ENCODE data around the gene SURF2.
"Not testable (repeated sequence)": the region's sequence is repeated elsewhere in the genome, so short reads cannot be mapped to it uniquely, and the experiment has no call there.

The SURF2 gene

DNA sequence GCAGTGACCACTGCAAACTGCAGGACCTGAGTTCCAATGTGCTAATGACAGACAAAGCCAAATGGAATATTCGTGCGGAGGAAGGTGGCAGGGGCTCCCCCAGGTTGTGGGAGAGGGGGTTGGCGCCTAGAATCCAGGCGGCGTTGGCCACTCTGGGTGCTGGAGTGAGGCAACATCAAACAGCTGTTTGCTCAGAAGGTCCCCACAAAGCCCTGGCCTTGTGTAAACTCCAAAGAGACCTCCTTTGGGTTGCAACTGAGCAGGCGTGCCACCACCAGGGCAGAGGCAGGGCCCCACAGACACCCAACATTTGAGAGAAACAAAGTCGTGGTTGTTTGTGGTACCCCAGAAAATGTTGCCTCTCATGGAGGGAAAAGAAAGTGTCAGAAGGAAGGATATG is 34.4 kb downstream of the SURF2 start:
- Histone ChIP-seq H3K4me1 (ENCODE audit: control insufficient read depth, insufficient read depth, low read length) (no peaks in the 10 kb centered on the region), H3K27ac (ENCODE audit: low read depth, low read length) (no peak overlapping the region), H3K9ac (ENCODE audit: low read length) (no peak overlapping the region), H3K36me3 (ENCODE audit: control insufficient read depth, insufficient read depth, low read length) (no peaks in the 10 kb centered on the region), H3K4me3 (ENCODE audit: low read depth, low read length) (no peak overlapping the region), H3K9me3 (ENCODE audit: control insufficient read depth, insufficient read depth, low read depth, low read length) (peaks cover 7% of the 10 kb centered on the region), H3K27me3 (ENCODE audit: control insufficient read depth, insufficient read depth, low read length) (peaks cover 5% of the 10 kb centered on the region; the same call in 1 of the 2 replicates)

DNA sequence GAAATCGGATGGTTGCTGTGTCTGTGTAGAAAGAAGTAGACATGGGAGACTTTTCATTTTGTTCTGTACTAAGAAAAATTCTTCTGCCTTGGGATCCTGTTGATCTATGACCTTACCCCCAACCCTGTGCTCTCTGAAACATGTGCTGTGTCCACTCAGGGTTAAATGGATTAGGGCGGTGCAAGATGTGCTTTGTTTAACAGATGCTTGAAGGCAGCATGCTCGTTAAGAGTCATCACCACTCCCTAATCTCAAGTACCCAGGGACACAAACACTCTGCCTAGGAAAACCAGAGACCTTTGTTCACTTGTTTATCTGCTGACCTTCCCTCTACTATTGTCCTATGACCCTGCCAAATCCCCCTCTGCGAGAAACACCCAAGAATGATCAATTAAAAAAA is 35.1 kb downstream of the SURF2 start:
- H3K27me3 ChIP-seq (ENCODE audit: control insufficient read depth, insufficient read depth, low read length); H3K27ac ChIP-seq (ENCODE audit: low read depth, low read length); H3K4me1 ChIP-seq (ENCODE audit: control insufficient read depth, insufficient read depth, low read length); H3K4me3 ChIP-seq (ENCODE audit: low read depth, low read length); H3K9ac ChIP-seq (ENCODE audit: low read length); H3K36me3 ChIP-seq (ENCODE audit: control insufficient read depth, insufficient read depth, low read length); H3K9me3 ChIP-seq (ENCODE audit: control insufficient read depth, insufficient read depth, low read depth, low read length): not testable (repeated sequence)

DNA sequence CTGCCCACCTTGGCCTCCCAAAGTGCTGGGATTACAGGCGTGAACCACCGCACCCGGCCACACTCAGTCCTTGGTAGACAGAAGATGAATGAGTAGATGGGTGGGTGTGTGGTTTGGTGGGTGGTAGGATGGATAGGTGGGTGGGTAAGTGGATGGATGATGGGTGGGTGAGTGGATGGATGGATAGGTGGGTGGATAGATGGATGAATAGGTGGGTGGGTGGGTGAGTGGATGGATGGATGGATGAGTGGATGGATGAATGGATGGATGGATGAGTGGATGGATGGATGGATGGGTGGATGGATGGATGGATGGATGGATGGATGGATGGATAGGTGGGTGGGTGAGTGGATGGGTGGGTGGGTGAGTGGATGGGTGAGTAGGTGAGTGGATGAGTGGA is 36.0 kb downstream of the SURF2 start:
- not testable (repeated sequence) for H3K36me3 ChIP-seq (ENCODE audit: control insufficient read depth, insufficient read depth, low read length); H3K27ac ChIP-seq (ENCODE audit: low read depth, low read length); H3K4me1 ChIP-seq (ENCODE audit: control insufficient read depth, insufficient read depth, low read length); H3K9ac ChIP-seq (ENCODE audit: low read length); H3K27me3 ChIP-seq (ENCODE audit: control insufficient read depth, insufficient read depth, low read length); H3K4me3 ChIP-seq (ENCODE audit: low read depth, low read length); H3K9me3 ChIP-seq (ENCODE audit: control insufficient read depth, insufficient read depth, low read depth, low read length)

DNA sequence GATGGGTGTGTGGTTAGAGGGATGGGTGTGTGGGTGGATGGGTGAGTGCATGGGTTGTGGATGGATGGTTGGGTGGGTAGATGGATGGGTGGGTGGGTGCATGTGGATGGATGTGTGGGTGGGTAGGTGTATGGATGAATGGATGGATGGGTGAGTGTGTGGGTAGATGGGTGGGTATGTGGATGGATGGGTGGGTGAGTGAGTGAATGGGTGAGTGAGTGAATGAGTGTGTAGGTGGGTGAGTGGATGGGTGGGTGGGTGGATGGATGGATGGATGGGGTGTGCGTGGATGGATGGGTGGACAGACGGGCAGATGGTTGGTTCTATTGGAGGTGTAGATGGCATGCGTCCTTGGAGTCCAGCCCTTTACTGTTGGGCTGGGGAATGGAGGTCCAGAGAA is 37.0 kb downstream of the SURF2 start:
- Histone ChIP-seq H3K4me1 (ENCODE audit: control insufficient read depth, insufficient read depth, low read length) (no peaks in the 10 kb centered on the region), H3K27me3 (ENCODE audit: control insufficient read depth, insufficient read depth, low read length) (peaks cover 5% of the 10 kb centered on the region; the same call in 1 of the 2 replicates), H3K36me3 (ENCODE audit: control insufficient read depth, insufficient read depth, low read length) (no peaks in the 10 kb centered on the region), H3K9me3 (ENCODE audit: control insufficient read depth, insufficient read depth, low read depth, low read length) (peaks cover 7% of the 10 kb centered on the region), H3K9ac (ENCODE audit: low read length) (no peak overlapping the region), H3K4me3 (ENCODE audit: low read depth, low read length) (no peak overlapping the region), H3K27ac (ENCODE audit: low read depth, low read length) (no peak overlapping the region)

DNA sequence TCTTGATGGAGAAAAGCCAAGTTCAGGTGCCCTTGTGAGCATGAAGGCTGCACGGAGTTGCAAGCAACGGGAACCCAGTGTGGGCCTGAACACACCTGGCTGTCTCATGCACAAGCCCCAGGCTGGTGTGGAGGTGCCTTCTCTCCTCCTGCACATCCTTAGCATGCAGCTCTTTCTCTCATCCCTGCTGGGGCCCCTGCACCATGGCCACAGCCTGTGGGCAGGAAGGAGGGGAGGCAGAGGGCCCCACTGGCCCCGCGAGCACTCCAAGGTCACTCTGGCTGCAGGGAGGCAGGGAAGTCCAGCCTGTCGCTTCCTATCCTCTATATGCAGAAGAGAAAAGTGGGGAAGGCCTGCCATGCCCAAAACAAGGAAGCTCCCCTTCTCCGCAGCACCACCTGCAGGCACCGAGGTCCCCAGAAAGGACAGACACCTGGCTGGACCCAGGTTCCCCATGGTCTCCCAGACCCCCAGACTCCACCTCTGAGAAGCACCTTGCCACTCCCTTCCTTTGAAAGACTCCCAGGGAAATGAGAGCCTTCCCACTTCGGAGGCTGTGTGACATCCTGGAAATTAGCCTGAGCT is 38.4 kb downstream of the SURF2 start:
- Histone ChIP-seq H3K9me3 (ENCODE audit: control insufficient read depth, insufficient read depth, low read depth, low read length) (peaks cover 7% of the 10 kb centered on the region), H3K27me3 (ENCODE audit: control insufficient read depth, insufficient read depth, low read length) (peaks cover 5% of the 10 kb centered on the region; the same call in 1 of the 2 replicates), H3K36me3 (ENCODE audit: control insufficient read depth, insufficient read depth, low read length) (no peaks in the 10 kb centered on the region), H3K4me1 (ENCODE audit: control insufficient read depth, insufficient read depth, low read length) (no peaks in the 10 kb centered on the region), H3K9ac (ENCODE audit: low read length) (no peak overlapping the region), H3K27ac (ENCODE audit: low read depth, low read length) (no peak overlapping the region), H3K4me3 (ENCODE audit: low read depth, low read length) (no peak overlapping the region)

DNA sequence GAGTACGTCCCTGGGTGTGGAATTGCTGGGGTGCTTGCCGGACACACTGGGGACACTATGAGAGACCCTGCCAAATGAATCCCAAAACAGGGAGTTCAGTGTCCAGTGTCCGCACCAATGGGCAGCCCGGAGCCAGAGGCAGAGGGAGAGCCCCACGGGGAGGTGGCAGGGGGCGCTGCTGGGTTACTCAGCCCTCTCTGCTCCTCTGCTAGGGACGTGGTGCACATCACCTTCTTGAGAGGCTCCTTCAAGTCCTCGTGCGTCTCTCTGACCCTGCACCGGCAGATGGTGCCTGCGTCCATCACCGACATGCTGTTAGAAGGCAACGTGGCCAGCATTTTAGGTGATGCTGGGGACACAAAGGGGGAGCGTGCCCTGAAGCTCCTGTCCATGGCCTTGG is 40.6 kb downstream of the SURF2 start:
- no peaks in the 10 kb centered on the region for H3K4me1 ChIP-seq (ENCODE audit: control insufficient read depth, insufficient read depth, low read length)
- no peak overlapping the region for H3K4me3 ChIP-seq (ENCODE audit: low read depth, low read length)
- no peaks in the 10 kb centered on the region for H3K36me3 ChIP-seq (ENCODE audit: control insufficient read depth, insufficient read depth, low read length)
- no peaks in the 10 kb centered on the region for H3K9me3 ChIP-seq (ENCODE audit: control insufficient read depth, insufficient read depth, low read depth, low read length)
- H3K27me3 ChIP-seq (ENCODE audit: control insufficient read depth, insufficient read depth, low read length), result peaks cover 5% of the 10 kb centered on the region; the same call in 1 of the 2 replicates
- H3K27ac ChIP-seq (ENCODE audit: low read depth, low read length), result no peak overlapping the region
- H3K9ac ChIP-seq (ENCODE audit: low read length), result no peak overlapping the region

DNA sequence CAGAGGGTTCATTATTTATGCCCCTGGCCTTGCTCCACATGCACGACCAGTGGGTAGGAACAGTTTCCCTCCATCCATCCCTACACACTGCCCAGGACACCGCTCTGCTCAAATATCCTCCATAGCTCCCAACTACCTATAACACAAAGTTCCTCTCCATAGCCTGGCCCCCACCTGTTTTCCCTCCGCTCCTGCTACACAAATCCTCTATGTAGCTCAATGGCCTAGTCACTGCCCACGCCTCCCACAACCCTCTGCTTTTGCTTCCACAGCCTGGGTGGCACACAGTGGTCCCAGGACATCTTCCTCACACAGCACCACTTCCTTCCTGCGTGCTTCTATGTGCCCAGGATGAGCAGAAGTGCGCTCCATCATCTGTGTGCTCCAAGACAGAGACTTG is 41.0 kb downstream of the SURF2 start:
- no peak overlapping the region for H3K4me3 ChIP-seq (ENCODE audit: low read depth, low read length)
- no peaks in the 10 kb centered on the region for H3K9me3 ChIP-seq (ENCODE audit: control insufficient read depth, insufficient read depth, low read depth, low read length)
- H3K9ac ChIP-seq (ENCODE audit: low read length), result no peak overlapping the region
- H3K27me3 ChIP-seq (ENCODE audit: control insufficient read depth, insufficient read depth, low read length), result peaks cover 5% of the 10 kb centered on the region; the same call in 1 of the 2 replicates
- H3K27ac ChIP-seq (ENCODE audit: low read depth, low read length), result no peak overlapping the region
- H3K36me3 ChIP-seq (ENCODE audit: control insufficient read depth, insufficient read depth, low read length), result no peaks in the 10 kb centered on the region
- H3K4me1 ChIP-seq (ENCODE audit: control insufficient read depth, insufficient read depth, low read length), result no peaks in the 10 kb centered on the region

DNA sequence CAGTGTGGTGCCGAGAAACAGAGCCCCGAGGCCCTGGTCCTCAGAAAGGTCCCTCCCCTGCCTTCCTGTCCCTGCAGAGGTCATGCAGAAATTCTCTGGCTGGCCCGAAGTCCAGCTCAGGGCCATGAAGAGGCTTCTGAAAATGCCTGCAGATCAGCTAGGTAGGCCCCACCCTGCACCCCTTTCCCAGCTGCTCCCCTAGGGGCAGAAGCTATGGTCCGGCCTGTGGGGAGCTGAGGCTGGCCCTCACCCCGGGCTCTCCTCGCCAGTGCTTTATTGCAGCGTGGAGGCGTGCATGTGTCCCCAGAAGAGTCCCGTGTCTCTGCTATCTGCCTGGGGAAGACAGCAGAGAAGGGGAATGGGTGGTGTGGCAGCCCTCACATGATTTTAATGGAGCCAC is 41.5 kb downstream of the SURF2 start:
- H3K27me3 ChIP-seq (ENCODE audit: control insufficient read depth, insufficient read depth, low read length), result peaks cover 5% of the 10 kb centered on the region; the same call in 1 of the 2 replicates
- no peaks in the 10 kb centered on the region for H3K36me3 ChIP-seq (ENCODE audit: control insufficient read depth, insufficient read depth, low read length)
- no peaks in the 10 kb centered on the region for H3K4me1 ChIP-seq (ENCODE audit: control insufficient read depth, insufficient read depth, low read length)
- H3K27ac ChIP-seq (ENCODE audit: low read depth, low read length), result no peak overlapping the region
- H3K9ac ChIP-seq (ENCODE audit: low read length), result no peak overlapping the region
- H3K4me3 ChIP-seq (ENCODE audit: low read depth, low read length), result no peak overlapping the region
- no peaks in the 10 kb centered on the region for H3K9me3 ChIP-seq (ENCODE audit: control insufficient read depth, insufficient read depth, low read depth, low read length)

DNA sequence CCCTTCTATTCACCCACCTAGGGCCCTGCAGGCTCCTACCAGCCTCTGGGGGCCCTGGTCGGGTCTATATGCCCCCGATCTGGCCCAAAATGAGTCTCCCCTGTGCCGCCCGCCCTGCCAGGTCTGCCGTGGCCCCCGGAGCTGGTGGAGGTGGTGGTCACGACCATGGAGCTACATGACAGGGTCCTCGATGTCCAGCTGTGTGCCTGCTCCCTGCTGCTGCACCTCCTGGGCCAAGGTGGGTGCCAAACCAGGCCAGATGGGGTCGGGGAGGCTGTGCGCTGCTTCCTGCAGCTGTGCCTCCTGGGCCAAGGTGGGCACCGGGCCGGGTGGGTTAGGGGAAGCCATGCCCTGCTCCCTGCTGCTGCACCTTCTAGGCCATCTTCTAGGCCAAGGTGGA is 43.9 kb downstream of the SURF2 start:
- Histone ChIP-seq H3K9ac (ENCODE audit: low read length) (no peak overlapping the region), H3K9me3 (ENCODE audit: control insufficient read depth, insufficient read depth, low read depth, low read length) (no peaks in the 10 kb centered on the region), H3K36me3 (ENCODE audit: control insufficient read depth, insufficient read depth, low read length) (peaks cover 12% of the 10 kb centered on the region), H3K4me1 (ENCODE audit: control insufficient read depth, insufficient read depth, low read length) (no peaks in the 10 kb centered on the region), H3K27me3 (ENCODE audit: control insufficient read depth, insufficient read depth, low read length) (no peaks in the 10 kb centered on the region), H3K27ac (ENCODE audit: low read depth, low read length) (no peak overlapping the region), H3K4me3 (ENCODE audit: low read depth, low read length) (no peak overlapping the region)

DNA sequence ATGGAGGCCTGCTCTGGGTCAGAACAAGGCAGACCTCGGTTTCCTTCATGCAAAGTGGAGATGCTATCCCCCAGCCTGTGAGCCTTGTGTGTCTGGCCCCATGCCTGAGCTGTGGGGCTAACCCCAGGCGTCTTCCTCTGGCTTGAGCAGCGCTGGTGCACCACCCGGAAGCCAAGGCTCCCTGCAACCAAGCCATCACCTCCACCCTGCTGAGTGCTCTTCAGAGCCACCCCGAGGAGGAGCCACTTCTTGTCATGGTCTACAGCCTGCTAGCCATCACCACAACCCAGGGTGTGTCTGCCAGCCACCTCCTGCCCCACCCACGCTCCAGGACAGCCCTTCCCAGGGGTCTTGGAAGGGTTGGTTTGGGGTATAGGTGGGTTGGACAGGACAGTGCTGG is 45.2 kb downstream of the SURF2 start:
- H3K36me3 ChIP-seq (ENCODE audit: control insufficient read depth, insufficient read depth, low read length), result peaks cover 25% of the 10 kb centered on the region
- no peak overlapping the region for H3K4me3 ChIP-seq (ENCODE audit: low read depth, low read length)
- H3K4me1 ChIP-seq (ENCODE audit: control insufficient read depth, insufficient read depth, low read length), result no peaks in the 10 kb centered on the region
- no peaks in the 10 kb centered on the region for H3K27me3 ChIP-seq (ENCODE audit: control insufficient read depth, insufficient read depth, low read length)
- H3K9ac ChIP-seq (ENCODE audit: low read length), result no peak overlapping the region
- no peak overlapping the region for H3K27ac ChIP-seq (ENCODE audit: low read depth, low read length)
- no peaks in the 10 kb centered on the region for H3K9me3 ChIP-seq (ENCODE audit: control insufficient read depth, insufficient read depth, low read depth, low read length)

DNA sequence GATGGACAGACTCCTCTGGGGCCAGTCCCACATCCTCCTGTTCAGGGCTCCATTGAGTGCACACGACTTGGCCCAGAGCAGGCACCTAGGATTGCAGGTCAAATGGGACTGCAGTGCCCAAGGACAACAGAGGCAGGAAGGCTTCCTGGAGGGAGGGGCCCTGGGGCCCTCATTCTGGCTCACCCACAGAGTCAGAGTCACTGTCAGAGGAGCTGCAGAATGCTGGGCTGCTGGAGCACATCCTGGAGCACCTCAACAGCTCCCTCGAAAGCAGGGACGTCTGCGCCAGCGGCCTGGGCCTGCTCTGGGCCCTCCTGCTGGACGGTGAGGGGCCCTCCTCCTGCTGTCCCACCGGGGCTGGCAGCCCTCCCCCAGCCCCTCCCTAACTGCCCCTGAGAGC is 46.3 kb downstream of the SURF2 start:
- Histone ChIP-seq H3K4me1 (ENCODE audit: control insufficient read depth, insufficient read depth, low read length) (no peaks in the 10 kb centered on the region), H3K4me3 (ENCODE audit: low read depth, low read length) (no peak overlapping the region), H3K27me3 (ENCODE audit: control insufficient read depth, insufficient read depth, low read length) (no peaks in the 10 kb centered on the region), H3K9ac (ENCODE audit: low read length) (no peak overlapping the region), H3K9me3 (ENCODE audit: control insufficient read depth, insufficient read depth, low read depth, low read length) (no peaks in the 10 kb centered on the region), H3K27ac (ENCODE audit: low read depth, low read length) (no peak overlapping the region), H3K36me3 (ENCODE audit: control insufficient read depth, insufficient read depth, low read length) (peaks cover 34% of the 10 kb centered on the region)

Measured in HUES6 (cell line).